ENCODE measurements around the gene ZNF682. TPM values are rescaled to one million over a fixed set of nuclear protein-coding genes. Genes with fewer than 3 reads are reported as not detected.
"Not testable (repeated sequence)": the region's sequence is repeated elsewhere in the genome, so short reads cannot be mapped to it uniquely, and the experiment has no call there.

Gene ZNF682
- total and polyA plus RNA-seq, 4 donors = 1.3 to 5.2 (median 2.1) TPM

- H3K4me3 ChIP-seq (ENCODE audit: low read depth in 1 of 3, low read length in 3 of 3) = no peak overlapping the region
- peaks cover 0 to 17% (median 5%) of the 10 kb centered on the region in 4 donors for H3K9me3 ChIP-seq (ENCODE audit: control insufficient read depth in 4 of 4, low read length in 3 of 4)
- H3K27me3 ChIP-seq (ENCODE audit: control insufficient read depth in 4 of 4, insufficient read depth in 4 of 4, low read length in 3 of 4) = no peaks in the 10 kb centered on the region
- TF ChIP-seq JUND (IDR thresholded peaks at IDR 0.05) = no peak
- TF ChIP-seq HNF4G (IDR thresholded peaks at IDR 0.05) = no peak
- TF ChIP-seq CTCF (IDR thresholded peaks at IDR 0.05; ENCODE audit: low read depth, low read length, missing input control) = no peak
- TF ChIP-seq FOXA1 (IDR thresholded peaks at IDR 0.05) = no peak
- no peak for TF ChIP-seq MAX (IDR thresholded peaks at IDR 0.05)
- DNase-seq (ENCODE audit: low spot score) = no peak
- no peaks in the 10 kb centered on the region for H3K4me1 ChIP-seq (ENCODE audit: control insufficient read depth in 4 of 4, insufficient read depth in 4 of 4, low read length in 3 of 4)
- no peak overlapping the region for H3K27ac ChIP-seq (ENCODE audit: low read depth in 1 of 2, low read length in 2 of 2)
- no peaks in the 10 kb centered on the region for H3K36me3 ChIP-seq (ENCODE audit: control insufficient read depth in 4 of 4, insufficient read depth in 3 of 4, low read depth in 1 of 4, low read length in 3 of 4)
- H3K9ac ChIP-seq (ENCODE audit: low read depth in 1 of 2, low read length in 2 of 2) = no peak overlapping the region
- WGBS = 36% methylated on average over 3 of the region's 3 CpGs
These were observed 27.6 kb upstream of the ZNF682 start for GRCh38 chr19:20066861-20067260.

- TF ChIP-seq REST (IDR thresholded peaks at IDR 0.05) (no peak), EGR1 (IDR thresholded peaks at IDR 0.05; ENCODE audit: low read depth in 2 of 2) (no peak), RAD21 (IDR thresholded peaks at IDR 0.05) (no peak), FOXA1 (IDR thresholded peaks at IDR 0.05) (no peak), CTCF (IDR thresholded peaks at IDR 0.05; ENCODE audit: low read depth, low read length, missing input control) (no peak), HNF4A (conservative IDR thresholded peaks at IDR 0.05) (no peak), RXRA (IDR thresholded peaks at IDR 0.05) (no peak), TAF1 (conservative IDR thresholded peaks at IDR 0.05) (no peak), NR2F2 (IDR thresholded peaks at IDR 0.05) (no peak), GABPA (IDR thresholded peaks at IDR 0.05 in 1 of 2, conservative IDR thresholded peaks at IDR 0.05 in 1 of 2) (no peak), HNF4G (IDR thresholded peaks at IDR 0.05) (no peak), ATF3 (IDR thresholded peaks at IDR 0.05) (no peak), SP1 (IDR thresholded peaks at IDR 0.05) (no peak), JUND (IDR thresholded peaks at IDR 0.05) (no peak), FOXA2 (IDR thresholded peaks at IDR 0.05) (no peak), ZBTB33 (IDR thresholded peaks at IDR 0.05) (no peak), MAX (IDR thresholded peaks at IDR 0.05) (no peak), YY1 (IDR thresholded peaks at IDR 0.05) (no peak)
- H3K27me3 ChIP-seq (ENCODE audit: control insufficient read depth in 4 of 4, insufficient read depth in 4 of 4, low read length in 3 of 4) = no peaks in the 10 kb centered on the region
- no peak overlapping the region for H3K27ac ChIP-seq (ENCODE audit: low read depth in 1 of 2, low read length in 2 of 2)
- peaks cover 0 to 2% (median 0%) of the 10 kb centered on the region in 4 donors for H3K9me3 ChIP-seq (ENCODE audit: control insufficient read depth in 4 of 4, low read length in 3 of 4)
- 59% methylated on average over 1 of the region's 1 CpG for WGBS
- no peaks in the 10 kb centered on the region for H3K36me3 ChIP-seq (ENCODE audit: control insufficient read depth in 4 of 4, insufficient read depth in 3 of 4, low read depth in 1 of 4, low read length in 3 of 4)
- no peak overlapping the region for H3K4me3 ChIP-seq (ENCODE audit: low read depth in 1 of 3, low read length in 3 of 3)
- H3K9ac ChIP-seq (ENCODE audit: low read depth in 1 of 2, low read length in 2 of 2) = no peak overlapping the region
- DNase-seq (ENCODE audit: low spot score) = no peak
- no peaks in the 10 kb centered on the region for H3K4me1 ChIP-seq (ENCODE audit: control insufficient read depth in 4 of 4, insufficient read depth in 4 of 4, low read length in 3 of 4)
These were observed 21.0 kb upstream of the ZNF682 start for GRCh38 chr19:20060282-20060681.

- not testable (repeated sequence) for H3K27me3 ChIP-seq (ENCODE audit: control insufficient read depth in 4 of 4, insufficient read depth in 4 of 4, low read length in 3 of 4); H3K4me3 ChIP-seq (ENCODE audit: low read depth in 1 of 3, low read length in 3 of 3); H3K36me3 ChIP-seq (ENCODE audit: control insufficient read depth in 4 of 4, insufficient read depth in 3 of 4, low read depth in 1 of 4, low read length in 3 of 4); H3K27ac ChIP-seq (ENCODE audit: low read depth in 1 of 2, low read length in 2 of 2); H3K9ac ChIP-seq (ENCODE audit: low read depth in 1 of 2, low read length in 2 of 2); DNase-seq (ENCODE audit: low spot score); H3K4me1 ChIP-seq (ENCODE audit: control insufficient read depth in 4 of 4, insufficient read depth in 4 of 4, low read length in 3 of 4); H3K9me3 ChIP-seq (ENCODE audit: control insufficient read depth in 4 of 4, low read length in 3 of 4)
These were observed 19.4 kb upstream of the ZNF682 start for GRCh38 chr19:20058738-20059137.

Data from liver (tissue), 9 donors.